ENCODE measurements around the gene SNX22.

DNA sequence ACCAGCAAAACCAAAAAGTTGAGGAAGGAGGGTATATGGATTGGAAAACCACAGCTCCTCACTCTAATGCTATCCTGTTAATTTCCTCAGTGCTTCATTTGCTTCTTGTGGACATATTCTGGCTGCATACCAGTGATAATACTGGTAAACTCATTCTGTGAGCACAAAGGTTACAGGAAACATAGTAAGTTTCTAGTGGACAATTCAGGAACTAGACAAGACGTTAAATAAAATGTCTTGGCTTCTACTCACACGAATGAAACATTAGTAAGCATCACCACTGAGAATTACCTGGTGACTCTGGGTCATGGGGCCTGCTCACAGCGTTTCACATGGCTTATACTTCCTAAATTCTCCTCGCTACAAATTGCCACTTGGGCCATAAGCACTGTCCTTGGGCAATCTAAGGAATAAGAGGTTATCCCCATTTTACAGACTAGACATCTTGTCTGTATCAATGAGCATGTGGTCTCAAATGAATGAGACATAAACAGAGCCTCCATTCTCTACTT lies 31.4 kb downstream of the SNX22 start:
- TF ChIP-seq POLR2A (IDR thresholded peaks at IDR 0.05), result no peak
- TF ChIP-seq, protein P1, sequence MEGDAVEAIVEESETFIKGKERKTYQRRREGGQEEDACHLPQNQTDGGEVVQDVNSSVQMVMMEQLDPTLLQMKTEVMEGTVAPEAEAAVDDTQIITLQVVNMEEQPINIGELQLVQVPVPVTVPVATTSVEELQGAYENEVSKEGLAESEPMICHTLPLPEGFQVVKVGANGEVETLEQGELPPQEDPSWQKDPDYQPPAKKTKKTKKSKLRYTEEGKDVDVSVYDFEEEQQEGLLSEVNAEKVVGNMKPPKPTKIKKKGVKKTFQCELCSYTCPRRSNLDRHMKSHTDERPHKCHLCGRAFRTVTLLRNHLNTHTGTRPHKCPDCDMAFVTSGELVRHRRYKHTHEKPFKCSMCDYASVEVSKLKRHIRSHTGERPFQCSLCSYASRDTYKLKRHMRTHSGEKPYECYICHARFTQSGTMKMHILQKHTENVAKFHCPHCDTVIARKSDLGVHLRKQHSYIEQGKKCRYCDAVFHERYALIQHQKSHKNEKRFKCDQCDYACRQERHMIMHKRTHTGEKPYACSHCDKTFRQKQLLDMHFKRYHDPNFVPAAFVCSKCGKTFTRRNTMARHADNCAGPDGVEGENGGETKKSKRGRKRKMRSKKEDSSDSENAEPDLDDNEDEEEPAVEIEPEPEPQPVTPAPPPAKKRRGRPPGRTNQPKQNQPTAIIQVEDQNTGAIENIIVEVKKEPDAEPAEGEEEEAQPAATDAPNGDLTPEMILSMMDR (IDR thresholded peaks at IDR 0.05), result no peak

Measured in gastroesophageal sphincter (tissue), 3 donors.